ENCODE data around the gene TNFAIP2.
"Not testable (repeated sequence)": the region's sequence is repeated elsewhere in the genome, so short reads cannot be mapped to it uniquely, and the experiment has no call there.

The TNFAIP2 gene

DNA sequence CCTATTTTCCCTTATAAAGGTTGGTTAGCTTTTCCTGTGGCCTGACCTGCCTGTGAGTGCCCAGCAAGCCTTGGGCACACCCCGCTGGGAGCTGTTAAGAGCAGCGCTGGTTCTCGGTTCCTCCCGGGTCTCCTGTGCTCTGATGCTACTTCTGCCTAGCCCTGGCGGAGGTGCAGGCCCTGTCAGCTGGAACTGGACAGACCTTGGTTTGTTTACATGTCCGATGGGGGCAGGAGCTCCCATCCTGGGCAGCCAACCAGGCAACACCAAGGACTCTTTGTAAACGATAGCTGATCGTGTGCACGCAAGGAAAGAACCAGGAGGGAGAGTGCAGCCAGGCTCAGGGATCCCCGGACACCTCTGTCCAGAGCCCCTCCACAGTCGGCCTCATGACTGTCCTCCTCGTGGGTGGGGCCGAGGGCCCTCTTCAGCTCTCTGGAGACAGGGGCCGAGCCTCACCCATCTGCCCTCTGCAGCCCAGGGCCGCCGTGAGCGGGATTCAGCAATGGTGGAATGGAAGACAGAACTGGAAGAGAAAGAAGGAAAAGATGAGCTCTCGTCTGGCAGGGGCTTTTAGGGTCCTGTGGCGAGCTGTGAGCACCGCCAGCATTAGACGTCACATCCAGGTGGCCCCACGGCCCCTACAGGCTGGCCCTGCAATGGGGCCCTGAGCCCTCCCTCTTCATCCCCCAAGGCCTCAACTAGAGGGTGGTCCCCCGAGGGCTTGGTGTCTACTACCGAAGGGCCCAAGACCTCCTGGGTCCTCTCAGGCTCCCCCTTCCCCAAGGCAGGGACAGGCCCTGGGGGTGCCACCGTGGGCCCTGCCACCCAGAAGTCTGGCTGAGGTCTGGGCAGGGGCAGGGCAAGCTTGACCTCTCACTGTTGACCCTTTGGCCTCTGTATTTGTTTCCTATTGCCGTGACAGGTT, 12.3 kb downstream of the TNFAIP2 start:
- no peak for DNase-seq (ENCODE audit: low spot score)

DNA sequence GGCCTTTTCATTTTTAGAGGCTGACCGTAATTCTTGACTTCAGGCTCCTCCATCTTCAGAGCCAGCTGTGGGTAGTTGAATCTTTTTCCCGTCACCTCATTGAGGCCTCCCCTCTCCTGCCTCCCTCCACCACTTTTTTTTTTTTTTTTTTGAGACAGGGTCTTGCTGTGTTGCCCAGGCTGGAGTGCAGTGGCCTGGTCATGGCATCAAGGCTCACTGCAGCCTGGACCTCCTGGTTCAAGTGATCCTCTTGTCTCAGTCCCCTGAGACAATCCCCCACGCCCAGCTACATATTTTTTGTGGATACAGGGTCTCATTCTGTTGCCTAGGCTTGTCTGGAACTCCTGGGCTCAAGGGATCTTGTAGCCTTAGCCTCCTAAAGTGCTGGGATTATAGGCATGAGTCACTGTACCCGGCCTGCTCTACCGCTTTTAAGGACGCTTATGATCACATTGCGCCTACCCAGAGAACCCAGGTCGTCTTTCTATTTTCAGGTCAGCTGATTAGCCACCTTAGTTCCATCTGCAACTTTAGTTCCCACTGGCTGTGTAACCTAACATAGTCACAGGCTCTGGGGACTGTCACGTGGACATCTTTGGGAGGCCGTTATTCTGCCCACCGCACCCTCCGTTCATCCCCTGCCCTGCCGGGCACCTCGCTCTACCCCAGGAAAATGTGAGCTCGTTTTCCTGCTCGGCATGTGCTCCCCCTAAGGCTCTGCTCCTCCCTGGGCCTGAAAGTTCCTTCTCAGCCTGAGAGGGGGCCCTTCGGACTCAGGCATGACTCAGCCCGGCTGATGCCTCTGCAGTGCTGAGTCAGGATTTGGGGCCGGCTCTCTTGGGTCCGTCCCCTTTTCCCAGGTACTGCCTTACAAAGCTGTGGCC, 13.4 kb downstream of the TNFAIP2 start:
- DNase-seq (ENCODE audit: low spot score), result no peak

DNA sequence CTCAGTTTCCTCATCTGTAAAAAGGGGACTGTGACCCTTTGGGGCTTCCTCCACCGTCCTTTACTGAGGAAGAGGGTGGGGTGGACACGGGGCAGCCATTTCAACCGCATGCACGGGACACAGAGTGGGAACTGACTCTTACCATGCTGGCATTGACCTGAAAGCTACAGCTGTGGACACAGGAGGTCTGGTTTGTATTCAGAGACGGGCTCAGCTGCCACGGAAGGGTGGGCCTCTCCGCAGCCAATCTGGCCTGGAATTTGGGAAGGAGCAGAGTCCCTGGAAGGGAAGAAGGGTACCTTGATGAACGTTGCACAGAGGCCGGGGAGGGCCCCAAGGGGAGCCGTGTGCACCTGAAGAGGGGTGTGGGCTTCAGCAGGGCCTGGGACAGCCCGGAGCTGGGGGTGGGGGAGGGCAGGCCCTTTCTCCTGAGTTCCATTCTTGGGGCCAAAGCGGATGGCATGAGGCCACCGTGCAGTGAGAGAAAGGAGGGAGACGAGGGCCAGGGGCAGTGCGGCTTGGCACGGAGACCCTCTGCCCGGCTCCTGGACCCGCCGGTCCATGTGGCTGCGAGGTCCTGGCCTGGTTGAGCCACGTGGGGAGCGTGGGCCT, 14.5 kb downstream of the TNFAIP2 start:
- no peak for DNase-seq (ENCODE audit: low spot score)

DNA sequence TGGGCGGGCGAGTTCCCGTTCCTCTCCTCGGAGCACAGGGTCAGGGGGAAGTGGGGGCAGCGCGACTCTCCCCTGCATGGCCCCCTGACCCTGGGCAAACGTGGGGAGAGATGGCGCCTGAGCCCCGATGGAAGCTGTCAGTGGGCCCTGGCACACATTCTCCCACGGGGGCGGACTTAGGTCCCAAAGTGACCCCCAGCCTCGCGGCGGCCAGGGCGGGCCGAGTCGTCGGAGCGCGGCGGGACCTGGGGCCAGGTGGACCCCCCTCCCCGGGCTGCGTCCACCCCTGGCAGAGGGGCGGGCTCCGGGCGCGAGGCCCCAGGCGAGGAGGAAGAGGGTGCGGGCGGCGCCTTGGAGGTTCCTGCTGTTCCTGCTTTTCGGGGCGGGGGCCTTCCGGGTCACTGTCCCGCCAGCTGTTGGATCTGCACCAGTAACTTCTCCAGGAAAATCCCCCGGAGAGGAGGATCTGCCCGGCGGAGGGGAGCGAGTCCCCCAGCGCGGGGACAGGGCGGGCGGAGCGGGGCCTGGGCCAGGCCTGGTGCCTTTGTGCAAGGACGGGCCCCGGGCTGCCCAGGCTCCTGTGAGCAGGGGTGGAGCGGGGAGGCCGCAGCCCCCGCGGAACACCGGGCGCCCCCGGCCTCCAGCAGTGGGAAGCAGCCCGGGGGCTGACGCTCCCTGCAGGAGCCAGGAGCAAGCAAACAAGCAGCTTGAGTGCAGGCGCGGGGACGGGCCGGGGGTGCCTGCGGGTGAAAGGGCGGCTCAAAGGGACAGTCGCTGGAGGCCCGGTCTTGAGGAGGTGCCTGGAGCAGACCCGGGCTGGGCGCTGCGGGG, 15.3 kb downstream of the TNFAIP2 start:
- no peak for DNase-seq (ENCODE audit: low spot score)

GRCh38 chr14:103139132-103140025, 16.1 kb downstream of the TNFAIP2 start:
- no peak for DNase-seq (ENCODE audit: low spot score)

GRCh38 chr14:103140316-103141109, 17.3 kb downstream of the TNFAIP2 start:
- DNase-seq (ENCODE audit: low spot score), result peak; percentile 86

- peak; percentile 58 for DNase-seq (ENCODE audit: low spot score)
These were observed 18.0 kb downstream of the TNFAIP2 start for GRCh38 chr14:103141117-103141796.

DNA sequence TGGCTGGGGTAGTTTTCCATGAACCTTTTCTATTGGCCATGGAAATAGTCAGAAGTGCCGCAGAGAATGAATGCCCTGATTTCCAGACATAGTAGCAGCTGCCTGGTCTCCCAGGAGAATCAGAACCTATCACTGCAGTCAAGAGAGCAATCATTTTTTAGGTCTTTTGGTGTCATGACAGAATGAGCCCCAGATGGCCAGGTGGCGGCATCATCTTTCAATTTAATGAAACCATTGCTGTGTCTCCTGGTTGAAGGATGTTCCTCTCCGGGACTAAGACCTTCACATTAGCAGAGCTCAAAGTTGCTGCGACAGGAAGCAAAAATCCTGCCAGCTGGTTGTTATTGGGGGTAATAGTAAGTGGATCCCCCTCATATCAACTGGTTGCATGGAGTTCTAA, 18.8 kb downstream of the TNFAIP2 start:
- no peak for DNase-seq (ENCODE audit: low spot score)

GRCh38 chr14:103142721-103143302, 19.6 kb downstream of the TNFAIP2 start:
- no peak for DNase-seq (ENCODE audit: low spot score)

GRCh38 chr14:103143506-103143905, 20.2 kb downstream of the TNFAIP2 start:
- DNase-seq (ENCODE audit: low spot score), result no peak

GRCh38 chr14:103144085-103144484, 20.8 kb downstream of the TNFAIP2 start:
- no peak for DNase-seq (ENCODE audit: low spot score)

DNA sequence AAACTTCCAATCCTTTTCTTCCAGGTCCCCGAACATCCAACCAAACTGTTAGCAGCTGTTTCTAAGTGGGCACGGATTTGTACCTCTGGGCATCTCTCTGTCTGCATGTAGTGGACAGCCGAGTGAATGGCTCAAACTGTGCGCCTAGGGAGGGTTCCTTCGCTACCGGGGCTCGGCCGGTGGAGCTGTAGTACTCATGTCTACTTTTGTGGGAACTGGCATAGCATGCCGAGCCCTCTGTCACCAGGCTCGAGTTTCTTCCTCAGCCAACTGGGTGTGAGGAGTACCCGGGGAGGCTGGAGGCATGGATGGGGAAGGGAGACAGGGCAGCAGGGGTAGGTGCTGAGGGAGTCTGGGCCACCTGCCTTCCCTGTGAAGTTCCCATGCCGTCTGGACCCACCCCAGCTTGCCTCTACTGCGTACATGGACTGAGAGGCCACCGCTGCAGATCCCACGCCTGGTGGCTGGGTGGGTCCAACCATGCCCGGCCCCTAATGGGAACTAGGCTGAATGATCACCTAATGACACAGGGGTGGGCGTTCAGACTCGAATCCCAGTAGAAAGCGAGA, 23.0 kb downstream of the TNFAIP2 start:
- DNase-seq (ENCODE audit: low spot score), result no peak

GRCh38 chr14:103149351-103150237, 26.3 kb downstream of the TNFAIP2 start:
- DNase-seq (ENCODE audit: low spot score), result no peak

DNA sequence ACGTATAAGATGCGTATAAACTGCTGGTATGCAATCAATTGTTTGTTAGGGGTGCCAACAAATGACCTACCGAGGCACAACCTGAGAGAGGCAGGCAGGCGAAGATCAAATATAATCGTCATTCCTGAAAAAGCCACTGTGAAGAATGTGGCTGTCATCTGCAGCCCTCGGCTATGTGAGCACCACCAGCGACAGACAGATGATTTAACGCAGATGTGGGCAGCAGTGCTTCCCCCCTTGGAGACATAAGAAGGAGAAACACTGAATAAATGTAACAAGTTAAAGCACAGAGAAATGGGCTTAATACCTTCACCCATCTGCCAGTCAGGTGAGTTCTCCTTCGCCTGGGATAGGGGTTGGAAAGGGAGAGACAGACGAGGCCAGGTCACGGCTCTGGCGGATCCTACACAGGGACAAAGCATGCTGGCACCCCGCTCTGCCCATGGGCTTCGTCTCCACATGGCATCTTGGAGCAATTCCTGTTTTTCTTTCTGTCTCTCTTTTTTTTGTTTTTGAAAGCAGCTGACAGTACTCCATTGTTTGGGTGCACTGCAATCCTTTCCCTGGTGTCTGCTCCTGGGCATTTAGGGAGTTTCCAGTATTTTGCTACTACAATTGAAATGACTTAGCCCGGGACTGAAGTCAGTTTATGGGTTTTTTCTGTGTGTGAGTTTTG, 28.1 kb downstream of the TNFAIP2 start:
- no peak for DNase-seq (ENCODE audit: low spot score)

- no peak for DNase-seq (ENCODE audit: low spot score)
These were observed 31.7 kb downstream of the TNFAIP2 start for GRCh38 chr14:103155010-103155409.

DNA sequence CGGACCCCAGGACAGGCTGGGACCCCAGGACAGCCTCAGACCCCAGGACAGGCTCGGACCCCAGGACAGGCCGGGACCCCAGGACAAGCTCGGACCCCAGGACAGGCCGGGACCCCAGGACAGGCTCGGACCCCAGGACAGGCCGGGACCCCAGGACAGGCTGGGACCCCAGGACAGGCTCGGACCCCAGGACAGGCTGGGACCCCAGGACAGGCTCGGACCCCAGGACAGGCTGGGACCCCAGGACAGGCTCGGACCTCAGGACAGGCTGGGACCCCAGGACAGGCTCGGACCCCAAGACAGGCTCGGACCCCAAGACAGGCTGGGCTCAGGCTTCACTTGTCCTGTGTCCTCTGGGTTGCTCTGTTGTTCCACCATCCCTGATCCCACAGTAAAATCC, 32.2 kb downstream of the TNFAIP2 start:
- not testable (repeated sequence) for DNase-seq (ENCODE audit: low spot score)
